Thoracic aorta (tissue), 2 donors: ENCODE results near the gene OCA2. TPM values are rescaled to one million over a fixed set of nuclear protein-coding genes. Genes with fewer than 3 reads are reported as not detected.

Source experiments
- ATAC-seq: fragments of 150-250 bp; one replicate; pipeline ENCODE4 v1.8.0; 2017; ENCODE audit warnings: low read depth; ENCODE audit not compliant: insufficient number of reproducible peaks, low FRiP score
- DNase-seq: peaks from one replicate; pipeline ENCODE4 v3.0.0-alpha.2; 2020; ENCODE audit warnings: low spot score
- H3K27ac ChIP-seq, 2 donors: fragments of 200-600 bp; sonication (generic); 1 replicate in 1 of 2; 2 replicates in 1 of 2; pipeline ENCODE4 v1.5.1; 2016; ENCODE audit warnings: mild to moderate bottlenecking in 2 of 2, moderate library complexity in 2 of 2
- H3K27me3 ChIP-seq: fragments of 200-600 bp; sonication (generic); replicated peaks from 2 replicates; pipeline ENCODE4 v1.6.0; 2016; ENCODE audit warnings: mild to moderate bottlenecking; ENCODE audit not compliant: insufficient read depth
- H3K36me3 ChIP-seq: fragments of 200-600 bp; sonication (generic); one replicate; pipeline ENCODE4 v1.5.1; 2016
- H3K4me1 ChIP-seq, 2 donors: fragments of 200-600 bp; sonication (generic); 1 replicate in 1 of 2; 2 replicates in 1 of 2; pipeline versions ENCODE4 v1.5.1 to v1.6.0; 2016; ENCODE audit warnings: low read depth in 2 of 2, mild to moderate bottlenecking in 1 of 2; ENCODE audit not compliant: control insufficient read depth in 1 of 2
- H3K4me3 ChIP-seq: fragments of 200-600 bp; sonication (generic); 2 replicates; pipeline ENCODE4 v1.5.1; 2016; ENCODE audit warnings: mild to moderate bottlenecking
- H3K9me3 ChIP-seq: fragments of 200-600 bp; sonication (generic); 2 replicates; pipeline ENCODE4 v1.5.1; 2016
- total RNA-seq, 2 donors: library from RNA; depleted of rRNA; stranded (reverse); fragments of >200 nt; gene quantifications; one replicate each; pipeline versions ENCODE4 v1.1.0 to v1.2.3, GENCODE V29; 2016
- TF ChIP-seq, protein P1 (sequence below): fragments of 200-600 bp; sonication (generic); IDR thresholded peaks from one replicate; pipeline ENCODE4 v1.5.1; 2019; ENCODE audit warnings: antibody characterized with exemption

Gene OCA2
- total RNA-seq, 2 donors from 2014 or later = 8.0 to 14.8 TPM

DNA sequence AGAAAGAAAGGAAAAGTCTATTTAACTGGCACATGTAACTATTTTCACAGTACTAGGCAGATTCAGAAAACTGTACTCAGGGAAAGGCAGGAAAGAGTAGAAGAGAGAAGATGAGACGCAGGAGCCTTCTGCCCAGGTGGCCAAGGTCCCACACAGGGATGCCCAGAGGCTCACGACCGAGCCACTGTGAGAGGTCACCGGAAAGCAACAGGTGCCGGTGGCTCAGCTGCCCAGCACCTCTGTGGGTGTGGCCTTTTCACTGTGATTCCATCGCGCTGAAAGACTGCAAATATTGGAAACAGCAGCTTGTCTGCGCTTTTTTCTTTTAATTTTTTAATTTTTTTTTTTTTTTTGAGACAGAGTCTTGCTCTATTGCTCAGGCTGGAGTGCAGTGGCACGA, 226.8 kb downstream of the OCA2 start:
- Histone ChIP-seq H3K36me3 (no peaks in the 10 kb centered on the region), H3K4me1 (no peaks in the 10 kb centered on the region), H3K27ac (no peak overlapping the region), H3K9me3 (no peaks in the 10 kb centered on the region), H3K27me3 (no peaks in the 10 kb centered on the region), H3K4me3 (no peak overlapping the region)
- ATAC-seq = no peak
- TF ChIP-seq, protein P1, sequence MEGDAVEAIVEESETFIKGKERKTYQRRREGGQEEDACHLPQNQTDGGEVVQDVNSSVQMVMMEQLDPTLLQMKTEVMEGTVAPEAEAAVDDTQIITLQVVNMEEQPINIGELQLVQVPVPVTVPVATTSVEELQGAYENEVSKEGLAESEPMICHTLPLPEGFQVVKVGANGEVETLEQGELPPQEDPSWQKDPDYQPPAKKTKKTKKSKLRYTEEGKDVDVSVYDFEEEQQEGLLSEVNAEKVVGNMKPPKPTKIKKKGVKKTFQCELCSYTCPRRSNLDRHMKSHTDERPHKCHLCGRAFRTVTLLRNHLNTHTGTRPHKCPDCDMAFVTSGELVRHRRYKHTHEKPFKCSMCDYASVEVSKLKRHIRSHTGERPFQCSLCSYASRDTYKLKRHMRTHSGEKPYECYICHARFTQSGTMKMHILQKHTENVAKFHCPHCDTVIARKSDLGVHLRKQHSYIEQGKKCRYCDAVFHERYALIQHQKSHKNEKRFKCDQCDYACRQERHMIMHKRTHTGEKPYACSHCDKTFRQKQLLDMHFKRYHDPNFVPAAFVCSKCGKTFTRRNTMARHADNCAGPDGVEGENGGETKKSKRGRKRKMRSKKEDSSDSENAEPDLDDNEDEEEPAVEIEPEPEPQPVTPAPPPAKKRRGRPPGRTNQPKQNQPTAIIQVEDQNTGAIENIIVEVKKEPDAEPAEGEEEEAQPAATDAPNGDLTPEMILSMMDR = no peak
- DNase-seq = no peak

DNA sequence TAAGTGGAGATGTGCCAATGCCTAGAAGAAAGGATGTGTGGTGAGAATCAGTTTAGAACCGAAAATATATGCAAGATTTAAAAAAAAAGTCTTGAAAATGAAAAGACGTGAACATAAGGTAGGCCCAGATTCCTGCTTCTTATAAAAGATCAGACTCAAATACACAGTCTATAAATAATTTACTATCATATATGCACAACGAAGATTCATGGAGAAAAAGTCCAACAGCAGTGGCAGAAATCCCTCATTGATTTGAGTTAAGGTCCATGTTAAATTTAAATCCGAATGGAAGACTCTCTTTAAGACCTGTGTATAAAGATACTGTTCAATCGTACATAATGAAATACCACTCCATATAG, 227.2 kb downstream of the OCA2 start:
- no peak for DNase-seq
- no peak for ATAC-seq
- Histone ChIP-seq H3K27ac (no peak overlapping the region), H3K36me3 (no peaks in the 10 kb centered on the region), H3K4me1 (no peaks in the 10 kb centered on the region), H3K9me3 (no peaks in the 10 kb centered on the region), H3K27me3 (no peaks in the 10 kb centered on the region), H3K4me3 (no peak overlapping the region)
- TF ChIP-seq, protein P1 = no peak

DNA sequence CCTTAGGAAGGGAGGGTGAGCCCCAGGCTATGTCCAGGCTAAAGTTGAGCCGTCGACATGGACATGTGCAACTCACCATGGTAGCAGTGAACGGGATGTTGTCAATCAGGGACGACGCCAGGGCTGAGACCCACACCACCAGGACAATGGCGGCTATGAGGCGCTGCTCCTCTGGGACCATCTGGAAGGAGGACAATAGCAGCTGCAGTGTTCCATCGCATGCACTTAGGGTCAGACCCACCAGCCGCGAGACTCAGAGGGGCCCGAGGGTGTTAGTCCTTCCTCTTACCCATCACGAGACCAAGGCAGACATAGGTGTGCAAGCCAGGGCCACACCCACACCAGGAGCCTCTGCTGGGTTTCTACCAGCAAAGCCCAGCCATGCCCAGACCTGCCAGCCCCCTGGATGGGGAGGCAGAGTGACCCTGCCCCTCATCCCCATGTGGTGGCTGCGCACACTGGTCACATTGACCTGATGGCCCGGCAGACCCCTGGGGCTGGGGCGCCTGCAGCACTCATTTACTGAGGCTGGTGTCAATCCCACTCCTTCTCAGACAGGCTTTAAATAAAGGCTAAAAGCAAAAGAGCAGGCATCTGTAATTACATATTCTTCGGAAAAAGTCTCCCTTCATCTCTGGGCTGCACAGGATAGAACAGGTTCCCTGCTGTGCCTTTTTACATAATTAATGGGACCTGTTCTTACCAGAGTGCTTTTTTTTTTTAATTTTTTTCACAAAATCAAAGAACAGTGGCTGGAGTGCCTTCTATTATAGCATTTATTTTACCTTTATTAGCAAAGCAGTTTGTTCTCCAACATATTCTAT, 227.8 kb downstream of the OCA2 start:
- no peaks in the 10 kb centered on the region for H3K36me3 ChIP-seq
- no peaks in the 10 kb centered on the region for H3K9me3 ChIP-seq
- no peak overlapping the region for H3K27ac ChIP-seq
- TF ChIP-seq, protein P1 = no peak
- no peak for DNase-seq
- H3K4me1 ChIP-seq = no peaks in the 10 kb centered on the region
- ATAC-seq = no peak
- H3K27me3 ChIP-seq = no peaks in the 10 kb centered on the region
- H3K4me3 ChIP-seq = no peak overlapping the region

DNA sequence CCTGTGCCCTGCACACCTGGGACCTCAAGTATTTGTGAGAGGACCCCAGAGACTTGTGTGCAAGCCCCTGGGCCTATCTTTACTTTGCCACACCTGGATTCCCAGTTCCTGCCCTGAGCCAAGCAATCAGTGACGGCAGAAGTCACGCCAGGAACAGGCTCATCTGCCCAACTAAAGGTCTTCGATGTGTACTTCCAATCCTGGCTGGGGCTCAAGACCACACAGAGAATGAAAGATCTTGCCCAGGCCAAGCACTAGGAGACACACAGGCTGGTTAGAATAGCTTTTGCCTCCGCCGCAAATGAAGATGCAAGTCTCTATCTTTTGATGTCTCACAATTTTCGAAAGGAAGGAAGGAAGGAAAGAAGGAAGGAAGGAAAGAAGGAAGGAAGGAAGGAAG, 228.8 kb downstream of the OCA2 start:
- Histone ChIP-seq H3K4me1 (no peaks in the 10 kb centered on the region), H3K36me3 (no peaks in the 10 kb centered on the region), H3K9me3 (no peaks in the 10 kb centered on the region), H3K27me3 (no peaks in the 10 kb centered on the region), H3K4me3 (no peak overlapping the region), H3K27ac (no peak overlapping the region)
- ATAC-seq (no peak), DNase-seq (no peak)
- TF ChIP-seq, protein P1 = no peak

DNA sequence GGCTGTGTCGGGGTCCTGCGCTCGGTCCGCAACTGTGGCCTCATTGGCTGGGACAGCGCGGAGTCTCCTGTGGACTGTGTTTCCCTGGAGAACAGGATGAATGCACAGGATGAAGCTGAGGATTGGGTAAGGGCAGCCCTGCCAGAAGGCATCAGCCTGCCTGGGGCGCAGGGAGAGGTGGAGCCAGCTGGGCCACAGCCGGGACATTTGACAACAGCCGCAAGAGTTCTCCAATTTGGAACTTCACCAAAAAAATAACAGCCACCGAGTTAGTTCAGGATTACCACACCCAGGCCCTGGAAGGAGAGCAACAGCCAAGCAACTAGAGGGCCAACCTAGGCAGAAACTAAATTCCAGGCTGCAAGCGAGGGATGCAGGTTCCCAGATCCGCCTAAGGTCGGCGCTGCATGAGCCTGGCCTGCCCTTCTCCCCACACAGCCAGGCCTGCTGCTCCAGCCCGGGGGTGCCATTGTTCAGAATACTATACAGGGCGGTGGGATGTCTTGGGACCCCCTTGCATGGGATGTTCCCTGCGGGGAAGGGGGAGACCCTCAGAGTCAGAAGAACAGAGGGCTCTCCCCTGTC, 229.3 kb downstream of the OCA2 start:
- TF ChIP-seq, protein P1 = no peak
- H3K27me3 ChIP-seq = no peaks in the 10 kb centered on the region
- no peaks in the 10 kb centered on the region for H3K36me3 ChIP-seq
- DNase-seq (no peak), ATAC-seq (no peak)
- H3K4me3 ChIP-seq = no peak overlapping the region
- no peaks in the 10 kb centered on the region for H3K4me1 ChIP-seq
- H3K9me3 ChIP-seq = no peaks in the 10 kb centered on the region
- H3K27ac ChIP-seq = no peak overlapping the region
